D721Med (cell line): ENCODE data around the gene INS.
"Not testable (repeated sequence)": the region's sequence is repeated elsewhere in the genome, so short reads cannot be mapped to it uniquely, and the experiment has no call there.

ENCODE experiments used
- DNase-seq: peaks from one replicate; pipeline ENCODE4 v3.0.0; 2011; ENCODE audit warnings: low spot score; ENCODE audit not compliant: insufficient read length
- FAIRE-seq: peaks from 2 replicates; lab custom pipeline; 2011; peaks lifted over from hg19 to GRCh38; lab: Jason Lieb, UNC
- TF ChIP-seq, protein P1 (sequence below): IDR thresholded peaks from 2 replicates; pipeline ENCODE4 v1.5.1; 2012; ENCODE audit warnings: mild to moderate bottlenecking, control low read depth; ENCODE audit not compliant: insufficient read depth; ENCODE audit errors: missing control alignments

Gene INS

DNA sequence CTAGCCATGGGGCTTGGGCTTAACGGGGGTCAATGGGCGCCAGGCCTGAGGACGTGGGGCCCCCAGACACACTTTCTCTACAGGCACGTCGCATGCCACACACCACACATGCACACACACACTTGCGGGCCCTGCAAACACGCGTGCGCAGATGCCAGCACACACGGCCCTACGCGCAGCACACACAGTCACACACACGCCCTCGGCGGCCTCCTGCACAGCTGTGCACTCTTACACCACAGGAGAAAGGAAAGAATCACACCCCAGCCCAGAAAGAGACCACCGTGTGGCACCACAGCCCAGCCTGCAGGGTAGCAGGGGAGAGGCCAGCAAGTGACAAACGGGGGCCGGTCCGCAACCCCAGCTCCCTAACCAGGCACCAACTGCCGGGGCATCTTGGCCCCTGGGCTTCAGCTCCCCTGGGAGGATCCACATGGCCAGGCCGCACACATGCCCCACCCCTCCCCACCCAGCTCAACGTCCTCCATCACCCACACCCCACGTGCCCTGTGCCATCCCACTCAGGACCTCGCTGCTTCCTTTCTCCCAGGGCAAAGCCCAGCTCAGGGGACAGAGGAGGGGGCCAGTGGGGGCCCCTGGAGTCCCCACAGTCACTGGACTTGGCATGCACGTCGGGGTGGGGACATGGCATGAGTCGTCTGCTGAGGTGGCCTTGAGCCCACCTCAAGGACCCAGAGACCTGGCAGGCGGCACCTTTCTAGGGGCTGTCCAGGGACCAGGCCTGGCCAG, 36.9 kb upstream of the INS start:
- DNase-seq (no peak), FAIRE-seq (no peak)
- TF ChIP-seq, protein P1, sequence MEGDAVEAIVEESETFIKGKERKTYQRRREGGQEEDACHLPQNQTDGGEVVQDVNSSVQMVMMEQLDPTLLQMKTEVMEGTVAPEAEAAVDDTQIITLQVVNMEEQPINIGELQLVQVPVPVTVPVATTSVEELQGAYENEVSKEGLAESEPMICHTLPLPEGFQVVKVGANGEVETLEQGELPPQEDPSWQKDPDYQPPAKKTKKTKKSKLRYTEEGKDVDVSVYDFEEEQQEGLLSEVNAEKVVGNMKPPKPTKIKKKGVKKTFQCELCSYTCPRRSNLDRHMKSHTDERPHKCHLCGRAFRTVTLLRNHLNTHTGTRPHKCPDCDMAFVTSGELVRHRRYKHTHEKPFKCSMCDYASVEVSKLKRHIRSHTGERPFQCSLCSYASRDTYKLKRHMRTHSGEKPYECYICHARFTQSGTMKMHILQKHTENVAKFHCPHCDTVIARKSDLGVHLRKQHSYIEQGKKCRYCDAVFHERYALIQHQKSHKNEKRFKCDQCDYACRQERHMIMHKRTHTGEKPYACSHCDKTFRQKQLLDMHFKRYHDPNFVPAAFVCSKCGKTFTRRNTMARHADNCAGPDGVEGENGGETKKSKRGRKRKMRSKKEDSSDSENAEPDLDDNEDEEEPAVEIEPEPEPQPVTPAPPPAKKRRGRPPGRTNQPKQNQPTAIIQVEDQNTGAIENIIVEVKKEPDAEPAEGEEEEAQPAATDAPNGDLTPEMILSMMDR: no peak

DNA sequence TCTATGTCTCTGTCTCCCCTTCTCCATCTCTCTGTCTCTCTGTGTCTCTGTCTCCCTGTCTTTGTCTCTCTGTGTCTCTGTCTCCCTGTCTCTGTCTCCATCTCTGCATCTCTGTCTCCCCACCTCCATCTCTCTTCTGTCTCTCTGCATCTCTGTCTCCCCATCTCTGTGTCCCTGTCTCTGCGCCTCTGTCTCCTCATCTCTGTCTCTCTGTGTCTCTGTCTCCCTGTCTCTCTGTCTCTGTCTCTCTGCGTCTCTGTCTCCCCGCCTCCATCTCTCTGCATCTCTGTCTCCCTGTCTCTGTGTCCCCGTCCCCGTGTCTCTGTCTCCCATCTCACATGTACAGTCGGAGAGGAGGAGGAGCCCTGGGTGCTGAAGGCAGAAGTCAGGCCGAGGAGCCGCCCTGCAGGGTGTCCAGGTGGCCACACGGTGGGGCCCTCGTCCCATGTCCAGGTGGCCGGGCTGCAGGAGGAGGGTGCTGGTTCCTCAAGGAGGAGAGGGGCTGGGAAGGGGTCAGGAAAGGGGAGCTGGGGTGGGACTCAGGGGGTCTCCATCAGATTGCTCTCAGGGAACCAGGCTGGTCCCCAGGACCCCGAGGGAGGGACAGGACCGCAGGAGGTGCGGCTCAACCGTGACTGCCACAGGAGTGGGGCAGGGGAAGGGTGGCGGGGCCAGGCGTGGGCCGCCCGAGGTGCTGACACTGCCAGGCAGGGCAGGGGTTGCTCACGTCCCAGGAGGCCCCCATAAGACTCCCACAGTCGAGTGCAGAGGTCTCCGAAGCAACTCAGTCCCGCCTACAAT, 36.2 kb upstream of the INS start:
- TF ChIP-seq, protein P1: peak; percentile 58
- FAIRE-seq (no peak), DNase-seq (no peak)

GRCh38 chr11:2195756-2196088, 34.7 kb upstream of the INS start:
- FAIRE-seq: no peak
- DNase-seq: no peak

DNA sequence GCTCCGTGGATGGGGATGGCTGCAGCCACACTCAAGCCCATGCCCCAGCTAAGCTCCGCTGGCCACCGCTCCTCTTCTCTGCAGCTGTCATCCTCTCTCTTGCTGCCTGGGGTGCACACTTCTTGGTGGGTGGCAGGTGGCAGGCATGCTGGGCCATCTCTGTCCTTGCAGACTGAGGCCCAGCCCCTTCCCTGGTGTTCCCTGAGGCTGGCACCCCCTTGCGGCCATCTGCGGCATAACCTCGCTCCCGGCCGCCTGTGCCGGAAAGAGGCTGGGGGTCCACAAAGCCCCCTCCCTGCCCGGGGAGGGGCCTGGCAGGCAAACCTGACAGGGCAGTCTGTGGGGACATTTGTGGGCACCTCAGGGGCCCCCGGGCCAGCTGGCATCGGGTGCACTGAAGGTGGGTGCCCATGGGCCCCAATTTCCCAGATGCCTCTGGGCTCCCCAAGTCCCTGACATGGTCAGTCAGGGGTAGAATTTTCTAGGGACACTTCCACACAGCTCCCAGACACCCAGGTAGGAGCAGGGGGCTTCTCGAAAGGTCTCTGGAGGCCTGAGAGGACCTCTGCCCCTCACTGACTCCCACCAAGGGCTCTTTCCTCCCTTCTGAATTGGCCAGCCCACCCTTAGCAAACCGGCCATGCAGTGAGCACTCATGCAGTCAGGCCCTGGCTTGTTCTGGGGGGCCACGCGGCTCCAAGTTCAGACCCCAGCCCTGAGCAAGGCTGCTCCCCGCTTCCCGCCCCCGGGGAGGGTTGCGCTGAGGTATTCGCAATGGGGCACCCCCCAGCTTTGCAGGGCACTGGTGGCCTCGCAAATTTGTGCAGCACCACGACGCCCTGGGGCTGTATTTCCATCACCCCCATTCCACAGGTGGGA, 34.1 kb upstream of the INS start:
- TF ChIP-seq, protein P1: peak; percentile 55
- no peak for DNase-seq
- FAIRE-seq: no peak

More at GRCh38 chr11:2195756-2196088, 34.7 kb upstream of the INS start:
- TF ChIP-seq, protein P1: no peak

- FAIRE-seq, DNase-seq: not testable (repeated sequence)
Measured at GRCh38 chr11:2193888-2194595, 33.0 kb upstream of the INS start.

DNA sequence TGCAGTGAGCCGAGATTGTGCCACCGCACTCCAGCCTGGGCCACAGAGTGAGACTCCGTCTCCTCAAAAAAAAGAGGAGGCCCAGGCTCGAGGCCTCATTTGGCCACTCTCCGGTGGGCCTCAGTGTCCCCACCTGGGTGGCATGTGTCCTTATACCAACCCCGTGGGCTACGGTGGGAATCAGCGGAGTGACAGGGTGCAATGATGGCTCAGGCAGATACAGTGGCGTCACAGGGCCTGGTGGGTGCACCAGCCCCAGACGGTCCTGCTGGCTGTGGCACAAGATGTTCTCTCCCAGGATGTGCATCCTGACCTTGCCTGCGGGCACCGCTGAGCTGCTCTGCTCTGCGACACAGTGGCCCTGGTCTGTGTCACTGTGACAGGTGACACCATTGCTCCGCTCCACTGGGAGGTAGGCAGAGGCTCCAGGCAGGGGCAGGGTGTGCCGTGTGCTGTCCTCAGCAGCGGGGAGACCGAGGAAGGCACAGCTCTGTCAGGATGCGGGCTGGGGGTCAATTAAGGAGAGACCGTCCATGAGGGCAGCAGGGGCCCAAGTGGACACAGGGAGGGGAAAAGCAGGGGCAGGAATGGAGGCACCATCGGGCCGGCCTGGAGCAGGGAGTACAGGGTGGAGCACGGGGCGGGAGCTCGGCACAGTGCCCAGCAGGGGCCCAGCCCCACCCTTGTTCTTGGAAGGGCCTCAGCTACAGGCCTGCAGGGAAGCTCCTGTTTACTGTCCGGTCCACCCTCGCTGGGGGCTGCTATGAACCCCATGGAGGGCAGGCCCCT, 32.3 kb upstream of the INS start:
- no peak for FAIRE-seq
- DNase-seq: no peak
- TF ChIP-seq, protein P1: no peak
